NCI-H446 (cell line): ENCODE measurements around the gene AKT3.
A peak's percentile ranks its signal among the peaks of the same experiment; 100 is the strongest.

Experiments used
- DNase-seq, 2 experiments: peaks; one replicate each; lab custom pipeline; 2025; lab: John Stamatoyannopoulos, UW

Gene AKT3

GRCh38 chr1:243557866-243558265 lies 292.2 kb downstream of the AKT3 start:
- DNase-seq = no peak

- peak; percentile 46 for DNase-seq
Observed at GRCh38 chr1:243554686-243555085, 295.4 kb downstream of the AKT3 start.

- DNase-seq = no peak
Observed at GRCh38 chr1:243553090-243553489, 297.0 kb downstream of the AKT3 start.

- DNase-seq = no peak
Observed at GRCh38 chr1:243550276-243550675, 299.8 kb downstream of the AKT3 start.

GRCh38 chr1:243549791-243550190 lies 300.3 kb downstream of the AKT3 start:
- DNase-seq = no peak

- DNase-seq = no peak
Observed at GRCh38 chr1:243549108-243549507, 300.9 kb downstream of the AKT3 start.

- DNase-seq = no peak
Observed at GRCh38 chr1:243548516-243548915, 301.5 kb downstream of the AKT3 start.

- no peak for DNase-seq
Observed at GRCh38 chr1:243547891-243548290, 302.2 kb downstream of the AKT3 start.

- DNase-seq = no peak
Observed at GRCh38 chr1:243546457-243546856, 303.6 kb downstream of the AKT3 start.

- no peak for DNase-seq
Observed at GRCh38 chr1:243543501-243543900, 306.5 kb downstream of the AKT3 start.

- no peak for DNase-seq
Observed at GRCh38 chr1:243542739-243543415, 307.2 kb downstream of the AKT3 start.

GRCh38 chr1:243539636-243540035 lies 310.4 kb downstream of the AKT3 start:
- DNase-seq = no peak

- no peak for DNase-seq
Observed at GRCh38 chr1:243535014-243535413, 315.0 kb downstream of the AKT3 start.

GRCh38 chr1:243529512-243529911 lies 320.5 kb downstream of the AKT3 start:
- no peak for DNase-seq

- no peak for DNase-seq
Observed at GRCh38 chr1:243528459-243529121, 321.5 kb downstream of the AKT3 start.

- DNase-seq = no peak
Observed at GRCh38 chr1:243526180-243526579, 323.9 kb downstream of the AKT3 start.

GRCh38 chr1:243525085-243525487 lies 325.0 kb downstream of the AKT3 start:
- DNase-seq = no peak

GRCh38 chr1:243523766-243524165 lies 326.3 kb downstream of the AKT3 start:
- DNase-seq = no peak

GRCh38 chr1:243520831-243521230 lies 329.2 kb downstream of the AKT3 start:
- no peak for DNase-seq

- no peak for DNase-seq
Observed at GRCh38 chr1:243514927-243515326, 335.1 kb downstream of the AKT3 start.

GRCh38 chr1:243513726-243514491 lies 336.1 kb downstream of the AKT3 start:
- DNase-seq = no peak

GRCh38 chr1:243510928-243511327 lies 339.1 kb downstream of the AKT3 start:
- DNase-seq = no peak

- no peak for DNase-seq
Observed at GRCh38 chr1:243508943-243509342, 341.1 kb downstream of the AKT3 start.
